Activated T-cell treated with anti-CD3 and anti-CD28 coated beads, Interleukin-2, amount 50 U/mL, for 4 hours (primary cell): Measurements from ENCODE around the gene TMEM258. TPM values are rescaled to one million over a fixed set of nuclear protein-coding genes. Genes with fewer than 3 reads are reported as not detected.

Source experiments
- ATAC-seq, 2 donors: fragments of 200-7000 bp; cut with Tn5 transposase; one replicate each; pipeline ENCODE4 v1.10.0; 2021
- DNase-seq: peaks from one replicate; pipeline ENCODE4 v3.0.0-alpha.2; 2020
- H3K27me3 Mint-ChIP-seq: one replicate; pipeline ENCODE4 v1.8.0; 2021; ENCODE audit warnings: low read depth, mixed read lengths
- H3K36me3 Mint-ChIP-seq: one replicate; pipeline ENCODE4 v1.8.0; 2022; ENCODE audit warnings: mixed read lengths; ENCODE audit not compliant: insufficient read depth
- H3K4me1 Mint-ChIP-seq: one replicate; pipeline ENCODE4 v1.8.0; 2021; ENCODE audit warnings: low read depth, mixed read lengths
- H3K4me3 Mint-ChIP-seq: one replicate; pipeline ENCODE4 v1.8.0; 2021; ENCODE audit warnings: mild to moderate bottlenecking, moderate library complexity, mixed read lengths
- H3K9me3 Mint-ChIP-seq: one replicate; pipeline ENCODE4 v1.8.0; 2021; ENCODE audit warnings: mixed read lengths
- total RNA-seq, 3 donors: library from RNA; stranded (reverse); gene quantifications; one replicate each; pipeline ENCODE4 v1.2.1, GENCODE V29; 2021

The TMEM258 gene
- total RNA-seq, 3 donors from 2014 or later, result 139 to 143 (median 142) TPM

DNA sequence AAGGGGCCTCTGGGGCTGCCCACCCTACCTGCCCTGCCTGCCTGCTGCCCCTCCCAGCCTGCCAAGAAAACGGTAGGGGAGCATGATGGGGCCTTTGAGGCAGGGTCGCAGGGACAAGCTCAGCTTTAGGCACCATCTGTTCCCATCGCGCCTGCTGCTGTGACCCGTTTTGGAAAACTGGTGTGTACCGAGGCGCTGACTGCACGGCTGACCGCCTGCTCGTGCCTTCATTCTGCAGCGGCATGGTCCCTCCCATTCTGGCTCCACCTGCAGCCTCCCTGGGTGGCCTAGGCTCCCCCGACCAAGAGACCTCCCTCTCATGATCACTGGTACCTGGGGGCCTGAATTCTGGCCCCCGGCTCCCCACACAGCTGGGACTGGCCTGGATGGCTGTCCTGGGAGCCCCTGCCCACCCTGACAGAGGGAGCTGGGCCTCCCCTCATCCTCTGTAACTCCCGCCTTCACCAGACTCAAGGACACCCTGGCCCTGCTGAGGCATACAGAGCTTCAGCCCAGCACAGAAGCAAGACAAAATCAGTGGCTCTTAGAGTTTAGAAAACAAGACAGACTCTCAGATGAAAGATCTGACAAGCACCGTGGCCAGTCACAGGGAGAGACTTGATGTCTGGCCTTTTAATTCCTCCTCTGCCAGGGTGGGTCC, 46.5 kb downstream of the TMEM258 start:
- Mint-ChIP-seq H3K4me3 (no peak overlapping the region), H3K27me3 (peaks cover 10% of the 10 kb centered on the region), H3K4me1 (no peaks in the 10 kb centered on the region), H3K36me3 (no peaks in the 10 kb centered on the region), H3K9me3 (no peaks in the 10 kb centered on the region)
- DNase-seq (no peak), ATAC-seq (no peak)

DNA sequence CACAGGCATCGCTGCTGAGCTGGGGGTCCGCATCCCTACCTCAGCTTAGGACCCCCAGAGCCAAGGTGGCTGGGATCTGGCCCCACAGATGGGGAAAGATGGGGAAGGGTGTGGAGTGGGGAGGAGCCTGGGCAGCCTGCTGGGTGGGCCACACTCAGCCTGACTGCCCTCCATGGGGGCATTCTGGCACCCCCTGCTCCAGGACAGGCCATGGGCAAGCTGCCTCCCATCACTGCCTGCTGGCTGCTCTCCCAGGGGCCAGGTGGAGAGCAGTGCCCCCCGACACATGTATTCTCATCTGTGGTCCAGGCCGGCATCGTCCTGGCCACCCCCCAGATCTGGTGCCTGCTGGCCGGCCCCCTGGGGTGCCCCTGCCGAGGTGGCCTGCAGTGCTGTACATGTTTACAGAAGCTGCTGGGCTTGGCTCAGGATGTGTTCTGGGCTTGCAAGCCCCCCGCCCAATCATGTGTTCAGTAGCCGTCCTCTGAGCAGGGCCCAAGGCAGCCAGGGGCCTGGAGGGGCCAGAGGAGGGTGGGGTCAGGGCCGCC, 47.7 kb downstream of the TMEM258 start:
- DNase-seq, result no peak
- peaks cover 9% of the 10 kb centered on the region for H3K27me3 Mint-ChIP-seq
- no peaks in the 10 kb centered on the region for H3K36me3 Mint-ChIP-seq
- H3K9me3 Mint-ChIP-seq, result no peaks in the 10 kb centered on the region
- no peaks in the 10 kb centered on the region for H3K4me1 Mint-ChIP-seq
- H3K4me3 Mint-ChIP-seq, result no peak overlapping the region
- ATAC-seq, result no peak

DNA sequence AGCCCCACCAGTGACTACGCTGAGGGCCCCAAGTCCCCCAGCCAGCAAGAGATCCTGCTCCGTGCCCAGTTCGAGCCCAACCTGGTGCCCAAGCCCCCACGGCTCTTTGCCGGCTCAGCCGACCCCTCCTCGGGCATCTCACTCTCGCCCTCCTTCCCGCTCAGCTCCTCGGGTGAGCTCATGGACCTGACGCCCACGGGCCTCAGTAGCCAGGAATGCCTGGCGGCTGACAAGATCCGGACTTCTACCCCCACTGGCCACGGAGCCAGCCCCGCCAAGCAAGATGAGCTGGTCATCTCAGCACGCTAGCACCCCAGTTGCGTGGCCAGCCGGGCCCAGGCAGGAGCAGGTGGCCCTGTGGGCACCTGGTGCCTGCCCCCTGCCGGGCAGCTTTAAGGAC, 48.2 kb downstream of the TMEM258 start:
- Mint-ChIP-seq H3K4me1 (no peaks in the 10 kb centered on the region), H3K9me3 (no peaks in the 10 kb centered on the region), H3K4me3 (no peak overlapping the region), H3K36me3 (no peaks in the 10 kb centered on the region), H3K27me3 (peaks cover 4% of the 10 kb centered on the region)
- DNase-seq, result no peak
- no peak for ATAC-seq

DNA sequence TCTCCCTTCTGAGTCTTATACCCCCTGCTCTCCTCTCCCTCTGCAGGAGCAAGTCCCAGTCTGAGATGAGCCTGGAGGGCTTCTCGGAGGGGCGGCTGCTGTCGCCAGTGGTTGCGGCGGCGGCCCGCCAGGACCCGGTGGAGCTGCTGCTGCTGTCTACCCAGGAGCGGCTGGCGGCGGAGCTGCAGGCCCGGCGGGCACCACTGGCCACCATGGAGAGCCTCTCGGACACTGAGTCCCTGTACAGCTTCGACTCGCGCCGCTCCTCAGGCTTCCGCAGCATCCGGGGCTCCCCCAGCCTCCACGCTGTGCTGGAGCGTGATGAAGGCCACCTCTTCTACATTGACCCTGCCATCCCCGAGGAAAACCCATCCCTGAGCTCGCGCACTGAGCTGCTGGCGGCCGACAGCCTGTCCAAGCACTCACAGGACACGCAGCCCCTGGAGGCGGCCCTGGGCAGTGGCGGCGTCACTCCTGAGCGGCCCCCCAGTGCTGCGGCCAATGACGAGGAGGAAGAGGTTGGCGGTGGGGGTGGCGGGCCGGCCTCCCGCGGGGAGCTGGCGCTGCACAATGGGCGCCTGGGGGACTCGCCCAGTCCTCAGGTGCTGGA, 48.8 kb downstream of the TMEM258 start:
- no peaks in the 10 kb centered on the region for H3K9me3 Mint-ChIP-seq
- no peak for ATAC-seq
- no peak for DNase-seq
- H3K4me1 Mint-ChIP-seq, result no peaks in the 10 kb centered on the region
- no peaks in the 10 kb centered on the region for H3K27me3 Mint-ChIP-seq
- H3K36me3 Mint-ChIP-seq, result no peaks in the 10 kb centered on the region
- no peak overlapping the region for H3K4me3 Mint-ChIP-seq

DNA sequence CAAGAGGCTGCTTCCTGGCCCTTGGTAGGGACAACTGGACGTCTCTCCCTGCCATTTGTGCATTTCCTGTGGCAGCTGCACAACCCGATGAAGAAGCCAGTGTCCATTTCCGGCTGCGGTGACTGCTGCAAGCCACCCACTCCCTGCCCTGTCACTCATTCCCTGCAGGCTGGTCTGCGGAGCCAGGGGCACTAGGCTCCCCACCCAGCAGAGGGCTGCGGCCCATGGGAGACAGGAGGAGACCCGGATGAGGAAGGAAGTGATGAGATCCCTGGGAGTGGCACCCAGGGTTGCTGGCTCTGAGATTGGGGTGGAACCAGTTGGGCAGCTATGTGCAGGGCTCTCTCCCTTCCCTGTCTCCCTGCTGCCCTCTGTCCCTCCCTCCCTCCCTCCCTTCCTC, 50.0 kb downstream of the TMEM258 start:
- Mint-ChIP-seq H3K9me3 (no peaks in the 10 kb centered on the region), H3K4me3 (no peak overlapping the region), H3K36me3 (no peaks in the 10 kb centered on the region), H3K27me3 (no peaks in the 10 kb centered on the region), H3K4me1 (no peaks in the 10 kb centered on the region)
- ATAC-seq, result no peak
- DNase-seq, result no peak

DNA sequence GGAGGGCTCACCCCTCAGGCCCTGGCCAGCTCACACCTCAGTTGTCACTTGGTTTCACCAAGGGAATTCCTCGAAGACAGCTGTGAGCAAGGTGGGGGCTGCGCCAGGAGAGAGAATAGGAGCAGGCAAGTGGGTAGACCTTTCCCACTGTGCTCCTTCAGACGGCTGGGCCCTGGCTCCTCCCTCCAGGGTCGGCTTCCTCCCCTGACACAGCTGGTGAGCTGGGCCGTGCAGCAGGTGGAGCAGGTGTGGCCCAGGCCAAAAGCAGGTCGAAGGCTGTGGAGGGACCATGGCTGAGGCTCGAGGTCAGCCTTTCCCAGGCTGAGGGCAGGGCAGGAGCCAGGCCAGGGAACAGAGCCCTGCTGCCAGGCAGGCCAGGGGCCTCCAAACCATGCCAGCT, 52.4 kb downstream of the TMEM258 start:
- ATAC-seq, result no peak
- DNase-seq, result no peak

DNA sequence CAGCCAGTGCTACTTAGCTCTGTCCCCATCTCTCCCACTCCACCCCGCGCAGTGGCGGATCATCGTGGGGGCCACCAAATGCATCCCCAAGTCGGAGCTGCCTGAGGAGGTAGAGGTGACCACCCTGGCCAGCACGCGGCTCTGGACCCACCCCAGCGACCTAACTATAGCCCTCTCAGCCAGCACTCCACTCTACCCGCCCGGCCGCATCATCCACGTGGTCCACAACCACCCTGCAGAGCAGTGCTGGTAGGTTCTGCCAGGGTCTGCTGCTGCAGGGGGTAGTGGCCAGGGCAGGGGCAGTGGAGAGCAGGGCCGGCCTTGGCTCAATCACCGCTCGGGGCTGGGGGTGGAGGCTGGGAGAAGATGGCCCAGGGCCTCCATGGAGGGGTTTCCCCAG, 53.0 kb downstream of the TMEM258 start:
- no peak for ATAC-seq
- Mint-ChIP-seq H3K27me3 (no peaks in the 10 kb centered on the region), H3K9me3 (no peaks in the 10 kb centered on the region), H3K4me3 (no peak overlapping the region), H3K36me3 (no peaks in the 10 kb centered on the region), H3K4me1 (no peaks in the 10 kb centered on the region)
- no peak for DNase-seq

More for the DNA sequence above, 52.4 kb downstream of the TMEM258 start:
- H3K36me3 Mint-ChIP-seq, result no peaks in the 10 kb centered on the region
- no peaks in the 10 kb centered on the region for H3K9me3 Mint-ChIP-seq
- H3K4me1 Mint-ChIP-seq, result no peaks in the 10 kb centered on the region
- H3K27me3 Mint-ChIP-seq, result no peaks in the 10 kb centered on the region
- no peak overlapping the region for H3K4me3 Mint-ChIP-seq

Other genes with a start within 250 kb of the TMEM258 start
- under 1 TPM; 0.35 to 0.66 (median 0.38) TPM for gene SYT7, start 211.5 kb downstream of the TMEM258 start, total RNA-seq
- gene DAGLA, start 112.2 kb downstream of the TMEM258 start, total RNA-seq, result under 1 TPM; 0.20 to 0.35 (median 0.21) TPM
- gene MYRF, start 40.0 kb downstream of the TMEM258 start, total RNA-seq, result 1 to 10 TPM in 1 of 3 donors, under 1 TPM in 2; 0.08 to 1.1 (median 0.24) TPM
- gene FEN1, start 312 bp upstream of the TMEM258 start, total RNA-seq, result 100 to 1,000 TPM in 1 of 3 donors, 10 to 100 TPM in 2; 92.8 to 108 (median 94.2) TPM
- 1 to 10 TPM; 2.1 to 3.5 (median 3.3) TPM for gene FADS1, start 24.4 kb upstream of the TMEM258 start, total RNA-seq
- gene FADS2, start 35.7 kb upstream of the TMEM258 start, total RNA-seq, result 1 to 10 TPM; 2.5 to 3.6 (median 3.1) TPM
- 1 to 10 TPM; 2.6 to 4.1 (median 2.8) TPM for gene FADS3, start 98.9 kb upstream of the TMEM258 start, total RNA-seq
- 1 to 10 TPM in 1 of 3 donors, under 1 TPM in 1, not detected in 1; 0.15 to 1.4 TPM for gene RAB3IL1, start 125.0 kb upstream of the TMEM258 start, total RNA-seq
- not detected for gene BEST1, start 157.8 kb upstream of the TMEM258 start, total RNA-seq
- 100 to 1,000 TPM; 351 to 505 (median 363) TPM for gene FTH1, start 175.0 kb upstream of the TMEM258 start, total RNA-seq